MCF 10A (cell line): Measurements from ENCODE around the gene KLHL17. TPM values are rescaled to one million over a fixed set of nuclear protein-coding genes. Genes with fewer than 3 reads are reported as not detected.

Experiments used
- BruUV-seq: library from RNA; stranded (reverse); fragments of 400-500 nt; replicated peaks from 2 replicates; lab custom pipeline; 2021; lab: Mats Ljungman, UMichigan
- CTCF ChIA-PET: fragments of 300-600 bp; sonication (Branson Sonifier 250); formaldehyde crosslinking; extraction: SDS; loops from one replicate; lab custom pipeline; 2021; ENCODE audit warnings: antibody characterized with exemption, inconsistent platforms; lab: Yijun Ruan, JAX
- POLR2A ChIA-PET: fragments of 300-600, 350-650 bp; sonication (Branson Sonifier 250); formaldehyde crosslinking; extraction: SDS; loops from one replicate; lab custom pipeline; 2020; ENCODE audit warnings: antibody characterized with exemption, inconsistent platforms; lab: Yijun Ruan, JAX
- DNase-seq: peaks from one replicate; pipeline ENCODE4 v3.0.0-alpha.2; 2018; ENCODE audit not compliant: unreplicated experiment
- H3K27ac Mint-ChIP-seq: one replicate; pipeline ENCODE4 v1.8.0; 2022; ENCODE audit warnings: mild to moderate bottlenecking, low read depth, mixed read lengths; ENCODE audit not compliant: unreplicated experiment
- H3K27me3 Mint-ChIP-seq: one replicate; pipeline ENCODE4 v1.8.0; 2022; ENCODE audit warnings: mixed read lengths; ENCODE audit not compliant: insufficient read depth, unreplicated experiment
- H3K36me3 Mint-ChIP-seq: one replicate; pipeline ENCODE4 v1.8.0; 2022; ENCODE audit warnings: mild to moderate bottlenecking, moderate library complexity, mixed read lengths; ENCODE audit not compliant: insufficient read depth, unreplicated experiment
- H3K4me1 Mint-ChIP-seq: one replicate; pipeline ENCODE4 v1.8.0; 2022; ENCODE audit warnings: mixed read lengths; ENCODE audit not compliant: insufficient read depth, unreplicated experiment
- H3K4me3 Mint-ChIP-seq: one replicate; pipeline ENCODE4 v1.8.0; 2022; ENCODE audit warnings: mild to moderate bottlenecking, moderate library complexity, mixed read lengths; ENCODE audit not compliant: unreplicated experiment
- H3K9me3 Mint-ChIP-seq: one replicate; pipeline ENCODE4 v1.8.0; 2022; ENCODE audit warnings: mixed read lengths; ENCODE audit not compliant: unreplicated experiment
- intact Hi-C: fragments of 100-400 bp; cut with micrococcal nuclease; formaldehyde crosslinking; loops from 2 replicates; pipeline ENCODE4 v1.14.1; 2022
- total RNA-seq: library from RNA; stranded (reverse); gene quantifications from 2 replicates; pipeline ENCODE4 v1.2.3, GENCODE V29; 2022
- TF ChIP-seq, protein P1 (sequence below): fragments of 200-600 bp; IDR thresholded peaks from one replicate; pipeline ENCODE4 v1.8.0; 2022; ENCODE audit warnings: antibody characterized with exemption, mild to moderate bottlenecking; ENCODE audit not compliant: unreplicated experiment

Gene KLHL17
- total RNA-seq, 1 experiment from 2014 or later, result 15.1 TPM

DNA sequence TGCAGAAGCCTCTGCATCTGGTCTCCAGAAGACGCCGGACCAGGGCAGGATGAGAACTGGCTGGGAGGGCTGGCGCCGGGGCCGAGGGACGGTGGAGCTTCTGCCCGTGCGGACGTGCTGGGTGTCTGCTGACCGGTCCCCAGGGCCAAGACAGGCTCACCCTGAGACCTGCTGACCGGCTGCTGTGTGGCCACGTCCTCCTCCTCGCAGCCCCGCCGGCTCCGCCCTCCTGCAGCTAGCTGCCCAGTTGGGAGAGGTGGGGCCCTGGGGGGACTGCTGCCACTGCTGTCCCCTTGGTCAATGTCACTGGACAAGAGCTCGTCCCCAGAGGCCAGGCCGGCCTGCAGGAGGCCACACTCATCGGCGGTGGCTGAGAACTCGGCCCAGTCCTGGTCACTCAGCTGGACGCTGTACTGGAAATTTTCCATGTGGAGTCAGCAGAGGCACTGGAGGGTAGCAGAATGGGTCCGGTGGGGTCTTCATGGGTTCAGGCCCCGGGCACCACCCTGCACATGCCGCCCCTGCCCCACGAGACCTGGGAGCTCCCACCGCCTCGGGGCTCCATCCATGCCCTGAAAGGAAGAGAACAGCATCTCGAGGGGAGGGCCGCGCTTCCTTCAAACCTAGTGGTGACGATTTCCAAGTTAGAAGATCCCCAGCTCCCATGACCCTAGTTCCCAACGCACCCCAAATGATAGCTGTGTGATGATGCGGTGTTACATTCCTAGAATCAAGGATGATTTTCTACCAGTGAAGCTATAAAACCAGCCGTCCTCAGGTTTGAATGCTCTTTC, 20.4 kb downstream of the KLHL17 start:
- Mint-ChIP-seq H3K36me3 (peaks cover 6% of the 10 kb centered on the region), H3K4me1 (peaks cover 2% of the 10 kb centered on the region), H3K27ac (no peak overlapping the region), H3K4me3 (no peak overlapping the region), H3K27me3 (peaks cover 18% of the 10 kb centered on the region), H3K9me3 (no peaks in the 10 kb centered on the region)
- TF ChIP-seq, protein P1, sequence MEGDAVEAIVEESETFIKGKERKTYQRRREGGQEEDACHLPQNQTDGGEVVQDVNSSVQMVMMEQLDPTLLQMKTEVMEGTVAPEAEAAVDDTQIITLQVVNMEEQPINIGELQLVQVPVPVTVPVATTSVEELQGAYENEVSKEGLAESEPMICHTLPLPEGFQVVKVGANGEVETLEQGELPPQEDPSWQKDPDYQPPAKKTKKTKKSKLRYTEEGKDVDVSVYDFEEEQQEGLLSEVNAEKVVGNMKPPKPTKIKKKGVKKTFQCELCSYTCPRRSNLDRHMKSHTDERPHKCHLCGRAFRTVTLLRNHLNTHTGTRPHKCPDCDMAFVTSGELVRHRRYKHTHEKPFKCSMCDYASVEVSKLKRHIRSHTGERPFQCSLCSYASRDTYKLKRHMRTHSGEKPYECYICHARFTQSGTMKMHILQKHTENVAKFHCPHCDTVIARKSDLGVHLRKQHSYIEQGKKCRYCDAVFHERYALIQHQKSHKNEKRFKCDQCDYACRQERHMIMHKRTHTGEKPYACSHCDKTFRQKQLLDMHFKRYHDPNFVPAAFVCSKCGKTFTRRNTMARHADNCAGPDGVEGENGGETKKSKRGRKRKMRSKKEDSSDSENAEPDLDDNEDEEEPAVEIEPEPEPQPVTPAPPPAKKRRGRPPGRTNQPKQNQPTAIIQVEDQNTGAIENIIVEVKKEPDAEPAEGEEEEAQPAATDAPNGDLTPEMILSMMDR, result no peak
- no TSS peak for BruUV-seq
- ChIA-PET CTCF (interaction anchor here (0.6 to 6.6 kb wide), 8 partner anchors 27 to 284 kb away, joined by 3 to 117 read pairs (median 3); partner anchors contain the start of gene ISG15), POLR2A (interaction anchor here (0.8 to 2.0 kb wide), 4 partner anchors 13 to 40 kb away, joined by 3 to 6 read pairs (median 3); partner anchors contain the start of gene HES4)
- intact Hi-C loops, result loop anchor here (10.0 kb wide), 1 partner anchor 314 kb away; no protein-coding TSS in a partner anchor
- no peak for DNase-seq

DNA sequence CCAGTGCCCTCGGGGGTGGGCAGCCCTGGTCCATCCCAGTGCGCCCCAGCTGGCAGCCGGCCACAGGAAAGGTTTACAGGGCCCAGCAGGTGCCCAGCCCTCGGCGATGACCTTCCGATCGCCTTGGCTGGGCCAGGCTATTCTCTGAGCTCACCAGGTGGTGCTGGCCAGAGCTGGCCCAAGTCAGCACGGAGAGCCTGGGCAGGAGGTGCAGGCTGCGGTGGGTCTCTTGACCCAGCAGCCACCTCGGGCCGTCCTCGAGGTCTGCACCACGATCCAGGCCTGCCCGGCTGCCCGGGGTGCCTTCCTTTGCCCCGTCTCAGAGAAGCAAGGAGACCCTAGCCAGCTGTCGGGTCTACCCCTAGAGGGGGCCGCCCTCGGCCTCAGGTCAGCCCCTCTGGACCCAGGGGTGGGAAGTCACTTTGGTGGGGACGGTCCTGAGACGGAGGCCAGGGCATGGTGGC, 21.1 kb downstream of the KLHL17 start:
- intact Hi-C loops, result loop anchor here (10.0 kb wide), 1 partner anchor 313 kb away; no protein-coding TSS in a partner anchor
- Mint-ChIP-seq H3K4me3 (no peak overlapping the region), H3K4me1 (no peaks in the 10 kb centered on the region), H3K27ac (no peak overlapping the region), H3K9me3 (no peaks in the 10 kb centered on the region), H3K36me3 (peaks cover 6% of the 10 kb centered on the region), H3K27me3 (peaks cover 18% of the 10 kb centered on the region)
- BruUV-seq, result no TSS peak
- CTCF ChIA-PET, result interaction anchor here (0.7 to 6.6 kb wide), 5 partner anchors 20 to 82 kb away, joined by 3 to 117 read pairs (median 3); no protein-coding TSS in a partner anchor
- POLR2A ChIA-PET, result interaction anchor here (0.9 to 2.0 kb wide), 2 partner anchors 15 to 19 kb away, joined by 3 to 6 read pairs; partner anchors contain the start of gene HES4
- TF ChIP-seq, protein P1, result no peak
- DNase-seq, result no peak

DNA sequence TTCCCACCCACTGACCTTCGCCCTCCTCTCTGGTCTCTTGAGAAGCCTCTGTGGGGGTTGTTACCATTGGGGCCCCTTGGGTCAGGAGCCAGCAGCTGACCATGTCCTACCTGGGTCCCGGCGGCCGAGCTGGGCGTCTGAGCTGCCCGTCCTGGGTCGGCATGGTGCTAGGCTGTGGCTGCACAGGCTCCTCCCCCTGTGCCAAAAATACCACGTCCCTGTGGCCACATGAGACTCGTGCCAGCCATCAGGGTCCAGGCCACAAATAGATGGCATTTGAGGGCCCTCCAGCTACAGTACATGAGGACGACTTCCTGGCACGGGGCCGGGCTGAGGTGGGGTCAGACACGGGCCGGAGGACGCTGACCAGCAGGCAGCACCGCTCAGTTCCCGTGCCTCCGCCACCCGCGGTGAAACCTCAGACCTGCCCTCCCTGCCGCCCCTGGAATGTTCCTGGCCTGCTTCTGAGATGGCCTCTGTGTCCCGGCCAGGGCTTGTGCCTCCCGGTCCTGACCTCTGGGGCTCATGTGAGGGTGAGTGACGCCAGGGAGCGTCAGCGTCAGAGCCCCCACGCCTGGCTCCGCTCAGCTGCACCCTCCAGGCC, 21.7 kb downstream of the KLHL17 start, which contains the start of gene PERM1:
TSS of gene PERM1 (minus strand) at position 139 of the 604 bp plus-strand sequence. CDS start 1,064 bp downstream, outside the sequence.
- CTCF ChIA-PET, result interaction anchor here (0.9 to 6.6 kb wide), 7 partner anchors 10 to 87 kb away, joined by 3 to 117 read pairs (median 5); no protein-coding TSS in a partner anchor
- BruUV-seq, result no TSS peak
- no peak within 1 kb of the TSS for H3K27ac Mint-ChIP-seq
- peaks cover 18% of the 10 kb centered on the region for H3K27me3 Mint-ChIP-seq
- TF ChIP-seq, protein P1, result no peak
- POLR2A ChIA-PET, result interaction anchor here (1.6 kb wide), 1 partner anchor 15 kb away, joined by 5 read pairs; the partner anchor contains the start of gene PLEKHN1
- intact Hi-C loops, result loop anchor here (10.0 kb wide), 1 partner anchor 313 kb away; no protein-coding TSS in a partner anchor
- DNase-seq, result no peak
- peaks cover 6% of the 10 kb centered on the region for H3K36me3 Mint-ChIP-seq
- H3K9me3 Mint-ChIP-seq, result no peaks in the 10 kb centered on the region
- H3K4me3 Mint-ChIP-seq, result no peak within 1 kb of the TSS
- H3K4me1 Mint-ChIP-seq, result no peaks in the 10 kb centered on the region
